Nephron (organoid): ENCODE measurements around the gene NFATC2.

Source experiments
- H3K27ac Mint-ChIP-seq, 3 experiments: 2 replicates each; pipeline ENCODE4 v1.8.0; 2020; ENCODE audit warnings: mixed read lengths in 3 of 3, mild to moderate bottlenecking in 2 of 3, moderate library complexity in 1 of 3
- H3K27me3 Mint-ChIP-seq: 2 replicates; pipeline ENCODE4 v1.8.0; 2021; ENCODE audit warnings: low read depth, mild to moderate bottlenecking, moderate library complexity, mixed read lengths
- H3K36me3 Mint-ChIP-seq: 2 replicates; pipeline ENCODE4 v1.8.0; 2020; ENCODE audit warnings: low read depth, mixed read lengths
- H3K4me1 Mint-ChIP-seq: 2 replicates; pipeline ENCODE4 v1.8.0; 2020; ENCODE audit warnings: mixed read lengths
- H3K4me3 Mint-ChIP-seq, 3 experiments: 2 replicates each; pipeline ENCODE4 v1.8.0; 2020; ENCODE audit warnings: mild to moderate bottlenecking in 3 of 3, mixed read lengths in 3 of 3, moderate library complexity in 2 of 3
- H3K9me3 Mint-ChIP-seq: 2 replicates; pipeline ENCODE4 v1.8.0; 2020; ENCODE audit warnings: mixed read lengths
- TF ChIP-seq, protein P1 (sequence below), 3 experiments: fragments of 200-600 bp; sonication (generic); IDR thresholded peaks; one replicate each; pipeline ENCODE4 v1.5.0; 2021; ENCODE audit warnings: antibody characterized with exemption in 3 of 3; ENCODE audit not compliant: unreplicated experiment in 3 of 3

NFATC2 gene

DNA sequence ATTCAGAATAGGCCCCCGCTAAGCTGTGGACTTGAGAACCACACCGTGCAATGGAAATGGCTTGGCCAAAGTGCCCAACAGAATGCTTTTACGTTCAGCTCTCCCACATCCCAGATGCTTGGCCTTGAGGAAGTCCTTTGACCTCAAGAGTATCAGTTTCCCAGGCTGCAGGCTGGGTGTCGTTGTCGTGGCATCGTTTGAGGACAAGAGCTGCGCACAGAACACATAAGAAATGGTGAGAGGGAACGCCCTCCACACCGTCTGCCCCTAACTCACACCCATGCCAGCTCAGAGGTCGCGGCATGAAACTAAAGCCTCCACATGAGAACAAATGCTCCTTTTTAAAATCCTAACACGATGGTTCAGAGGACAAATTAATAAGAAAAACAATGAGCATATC, 37.0 kb downstream of the NFATC2 start:
- Mint-ChIP-seq H3K27me3 (peaks cover 7% of the 10 kb centered on the region), H3K4me1 (peaks cover 27% of the 10 kb centered on the region), H3K27ac (no peak overlapping the region), H3K4me3 (no peak overlapping the region), H3K9me3 (no peaks in the 10 kb centered on the region), H3K36me3 (no peaks in the 10 kb centered on the region)
- TF ChIP-seq, protein P1, sequence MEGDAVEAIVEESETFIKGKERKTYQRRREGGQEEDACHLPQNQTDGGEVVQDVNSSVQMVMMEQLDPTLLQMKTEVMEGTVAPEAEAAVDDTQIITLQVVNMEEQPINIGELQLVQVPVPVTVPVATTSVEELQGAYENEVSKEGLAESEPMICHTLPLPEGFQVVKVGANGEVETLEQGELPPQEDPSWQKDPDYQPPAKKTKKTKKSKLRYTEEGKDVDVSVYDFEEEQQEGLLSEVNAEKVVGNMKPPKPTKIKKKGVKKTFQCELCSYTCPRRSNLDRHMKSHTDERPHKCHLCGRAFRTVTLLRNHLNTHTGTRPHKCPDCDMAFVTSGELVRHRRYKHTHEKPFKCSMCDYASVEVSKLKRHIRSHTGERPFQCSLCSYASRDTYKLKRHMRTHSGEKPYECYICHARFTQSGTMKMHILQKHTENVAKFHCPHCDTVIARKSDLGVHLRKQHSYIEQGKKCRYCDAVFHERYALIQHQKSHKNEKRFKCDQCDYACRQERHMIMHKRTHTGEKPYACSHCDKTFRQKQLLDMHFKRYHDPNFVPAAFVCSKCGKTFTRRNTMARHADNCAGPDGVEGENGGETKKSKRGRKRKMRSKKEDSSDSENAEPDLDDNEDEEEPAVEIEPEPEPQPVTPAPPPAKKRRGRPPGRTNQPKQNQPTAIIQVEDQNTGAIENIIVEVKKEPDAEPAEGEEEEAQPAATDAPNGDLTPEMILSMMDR (IDR thresholded peaks at IDR 0.05; ENCODE audit: unreplicated experiment in 3 of 3) = no peak

DNA sequence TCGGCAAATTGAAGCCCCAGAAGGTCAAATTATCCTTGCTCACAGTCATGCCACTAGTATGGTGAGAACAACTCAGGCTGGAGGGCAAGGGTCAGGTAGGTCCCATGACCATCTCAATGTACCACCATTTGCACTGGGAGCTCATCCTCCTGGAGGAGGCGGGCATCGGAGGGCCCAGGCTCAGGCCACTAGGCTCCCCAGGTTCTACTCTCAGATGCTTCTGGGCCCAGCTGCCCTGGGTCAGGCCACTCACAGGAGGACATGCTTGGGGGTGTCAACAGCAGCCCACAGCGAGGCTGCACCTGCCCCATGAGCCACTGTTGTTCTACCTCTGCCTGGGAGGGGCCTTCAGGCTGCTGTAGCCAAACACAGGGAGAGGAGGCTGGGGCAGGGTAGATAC, 39.1 kb downstream of the NFATC2 start:
- Mint-ChIP-seq H3K27me3 (peaks cover 12% of the 10 kb centered on the region), H3K9me3 (no peaks in the 10 kb centered on the region), H3K36me3 (no peaks in the 10 kb centered on the region), H3K4me3 (no peak overlapping the region), H3K4me1 (peaks cover 18% of the 10 kb centered on the region), H3K27ac (no peak overlapping the region)
- TF ChIP-seq, protein P1 (IDR thresholded peaks at IDR 0.05; ENCODE audit: unreplicated experiment in 3 of 3) = no peak

DNA sequence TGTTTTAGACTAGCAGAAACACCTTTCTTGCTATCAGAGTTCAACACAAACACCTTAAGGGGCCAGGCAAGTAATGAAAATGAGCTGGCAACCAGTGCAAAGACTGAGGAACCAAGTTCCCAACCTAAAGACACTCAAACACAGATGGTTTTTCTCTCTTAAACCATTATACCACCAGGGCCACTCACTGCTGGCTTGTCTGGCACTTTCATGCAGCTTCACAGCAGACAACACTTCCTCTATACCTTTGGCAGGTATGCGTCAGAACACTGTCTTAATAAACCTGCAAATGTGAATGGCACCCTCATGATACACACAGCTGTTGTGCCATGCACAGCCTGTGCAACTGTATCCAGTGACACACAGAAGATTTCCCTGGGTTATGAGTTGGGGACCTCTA, 41.6 kb downstream of the NFATC2 start:
- Mint-ChIP-seq H3K4me3 (no peak overlapping the region), H3K27ac (no peak overlapping the region), H3K9me3 (no peaks in the 10 kb centered on the region), H3K4me1 (peaks cover 16% of the 10 kb centered on the region), H3K36me3 (no peaks in the 10 kb centered on the region), H3K27me3 (peaks cover 9% of the 10 kb centered on the region)
- TF ChIP-seq, protein P1 (IDR thresholded peaks at IDR 0.05; ENCODE audit: unreplicated experiment in 3 of 3) = no peak

DNA sequence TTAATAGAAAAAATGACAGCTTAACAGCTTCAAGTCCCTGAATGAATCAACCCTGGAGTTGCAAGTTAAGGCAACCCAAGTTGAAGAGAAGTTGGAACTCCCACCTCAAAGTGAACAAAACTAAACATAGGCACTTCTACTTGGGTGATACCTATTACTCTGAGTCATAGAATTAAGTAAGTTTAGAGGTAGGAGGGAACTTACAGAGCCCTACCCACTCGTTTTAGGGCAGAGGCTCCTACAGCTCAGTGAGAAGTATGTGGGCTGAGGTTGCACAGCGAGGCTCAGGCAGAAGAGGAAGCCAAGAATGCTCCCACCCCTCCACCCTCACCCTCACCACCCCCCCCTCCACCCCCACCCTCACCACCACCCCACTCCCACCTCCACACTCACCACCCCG, 42.2 kb downstream of the NFATC2 start:
- Mint-ChIP-seq H3K27ac (no peak overlapping the region), H3K27me3 (peaks cover 9% of the 10 kb centered on the region), H3K9me3 (no peaks in the 10 kb centered on the region), H3K4me3 (no peak overlapping the region), H3K4me1 (peaks cover 23% of the 10 kb centered on the region), H3K36me3 (no peaks in the 10 kb centered on the region)
- TF ChIP-seq, protein P1 (IDR thresholded peaks at IDR 0.05; ENCODE audit: unreplicated experiment in 3 of 3) = no peak

DNA sequence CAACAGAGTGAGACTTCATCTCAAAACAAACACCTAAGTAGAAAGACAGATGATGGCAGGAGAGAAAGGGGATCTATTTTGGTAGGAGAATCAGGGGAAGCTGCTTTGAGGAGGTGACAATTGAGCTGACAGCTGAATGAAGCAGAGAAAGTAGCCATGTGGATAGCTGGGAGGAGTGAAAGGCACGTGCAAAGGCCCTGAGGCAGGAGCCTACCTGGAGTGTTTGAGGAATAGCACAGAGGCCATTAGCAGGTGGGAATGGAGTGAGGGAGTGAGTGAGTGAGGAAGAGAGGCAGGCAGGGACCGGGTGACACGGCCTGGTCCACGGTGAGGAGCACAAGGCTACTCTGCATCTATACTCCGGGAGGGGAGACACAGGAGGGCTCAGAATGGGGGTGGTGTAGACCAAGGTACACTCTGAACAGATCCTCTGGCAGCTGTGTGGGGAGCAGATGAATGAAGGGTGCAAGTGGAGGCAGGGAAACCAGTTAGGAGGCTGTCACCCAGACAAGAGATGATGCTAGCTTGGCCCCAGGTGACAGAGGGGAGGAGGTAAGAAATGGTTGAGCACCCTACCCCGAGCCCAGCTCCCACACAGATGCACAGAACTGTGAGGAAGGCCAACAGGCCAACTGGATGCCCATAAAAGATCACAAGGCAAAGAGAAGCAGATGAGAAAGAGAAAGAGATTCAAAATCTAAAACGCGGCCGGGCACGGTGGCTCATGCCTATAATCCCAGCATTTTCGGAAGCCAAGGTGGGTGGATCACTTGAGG, 43.6 kb downstream of the NFATC2 start:
- Mint-ChIP-seq H3K36me3 (no peaks in the 10 kb centered on the region), H3K27me3 (peaks cover 13% of the 10 kb centered on the region), H3K27ac (no peak overlapping the region), H3K9me3 (no peaks in the 10 kb centered on the region), H3K4me3 (no peak overlapping the region), H3K4me1 (peaks cover 30% of the 10 kb centered on the region)
- TF ChIP-seq, protein P1 (IDR thresholded peaks at IDR 0.05; ENCODE audit: unreplicated experiment in 3 of 3) = no peak
